DOHH2 (cell line): Measurements from ENCODE around the gene TPGS2.

ENCODE experiments used
- CTCF ChIP-seq: fragments of 200-600 bp; sonication (generic); IDR thresholded peaks from one replicate; pipeline ENCODE4 v1.5.1; 2014; ENCODE audit warnings: antibody characterized with exemption, mild to moderate bottlenecking, low read depth, low read length; ENCODE audit not compliant: poor library complexity, severe bottlenecking
- EZH2phosphoT487 ChIP-seq: fragments of 200-600 bp; sonication (generic); IDR thresholded peaks from 2 replicates; pipeline ENCODE4 v1.6.1; 2017; ENCODE audit warnings: borderline replicate concordance, mild to moderate bottlenecking, antibody characterized with exemption, low read length, moderate library complexity, mixed read lengths

GRCh38 chr18:36833120-36833519 is 4.3 kb upstream of the TPGS2 start:
- TF ChIP-seq CTCF (no peak), EZH2phosphoT487 (no peak)
